Left renal pelvis (tissue), 4 donors: ENCODE results near the gene TRMT6. TPM values are rescaled to one million over a fixed set of nuclear protein-coding genes. Genes with fewer than 3 reads are reported as not detected.

Experiments
- DNase-seq, 4 donors: peaks; one replicate each; pipeline ENCODE4 v3.0.0-alpha.2; 2013; ENCODE audit warnings: low read depth in 4 of 4, low spot score in 3 of 4
- polyA plus RNA-seq, 4 donors: library from polyadenylated mRNA; unstranded; fragments of 120-200 nt; gene quantifications; one replicate each; pipeline ENCODE4 v1.2.1, GENCODE V29; 2013; ENCODE audit not compliant: insufficient read length in 4 of 4

Gene TRMT6
- polyA plus RNA-seq, 4 donors, result 12.7 to 21.8 (median 18.9) TPM

- no peak for DNase-seq
Observed at GRCh38 chr20:5900908-5901307, 49.4 kb downstream of the TRMT6 start.

GRCh38 chr20:5899444-5899843, 50.9 kb downstream of the TRMT6 start:
- no peak for DNase-seq

GRCh38 chr20:5895626-5896025, 54.7 kb downstream of the TRMT6 start:
- DNase-seq, result no peak

GRCh38 chr20:5893621-5894020, 56.7 kb downstream of the TRMT6 start:
- DNase-seq, result no peak

GRCh38 chr20:5893052-5893451, 57.3 kb downstream of the TRMT6 start:
- DNase-seq, result no peak

GRCh38 chr20:5890773-5891441, 59.4 kb downstream of the TRMT6 start:
- no peak for DNase-seq

- DNase-seq, result no peak
Observed at GRCh38 chr20:5888041-5888440, 62.3 kb downstream of the TRMT6 start.

- DNase-seq, result no peak
Observed at GRCh38 chr20:5887386-5887785, 62.9 kb downstream of the TRMT6 start.

Other genes starting within 250 kb of the TRMT6 start
- gene SHLD1, start 200.1 kb downstream of the TRMT6 start, polyA plus RNA-seq, result 10 to 100 TPM in 1 of 4 donors, 1 to 10 TPM in 3; 7.8 to 12.1 (median 8.2) TPM
- gene CHGB, start 39.0 kb downstream of the TRMT6 start, polyA plus RNA-seq, result 1 to 10 TPM; 2.3 to 9.4 (median 5.5) TPM
- gene MCM8, start 119 bp upstream of the TRMT6 start, polyA plus RNA-seq, result 10 to 100 TPM; 11.7 to 16.3 (median 14.7) TPM
- 10 to 100 TPM; 61.8 to 89.9 (median 85.5) TPM for gene CRLS1, start 55.6 kb upstream of the TRMT6 start, polyA plus RNA-seq
- 10 to 100 TPM in 3 of 4 donors, 1 to 10 TPM in 1; 5.5 to 15.8 (median 11.3) TPM for gene LRRN4, start 103.5 kb upstream of the TRMT6 start, polyA plus RNA-seq
- gene FERMT1, start 172.5 kb upstream of the TRMT6 start, polyA plus RNA-seq, result 1 to 10 TPM; 3.3 to 3.8 (median 3.6) TPM